Kidney (tissue), 14 donors: ENCODE measurements around the gene AGBL3. TPM values are rescaled to one million over a fixed set of nuclear protein-coding genes. Genes with fewer than 3 reads are reported as not detected.
"Not testable (repeated sequence)": the region's sequence is repeated elsewhere in the genome, so short reads cannot be mapped to it uniquely, and the experiment has no call there.

Source experiments
- DNase-seq, 5 donors: peaks; one replicate each; pipeline ENCODE4 v3.0.0-alpha.2; 2013 to 2020
- FAIRE-seq: peaks from 2 replicates; lab custom pipeline; 2012; peaks lifted over from hg19 to GRCh38; lab: Jason Lieb, UNC
- H3K27ac ChIP-seq, 2 donors: one replicate each; pipeline ENCODE4 v1.7.0; 2013; ENCODE audit warnings: low read depth in 2 of 2, low read length in 2 of 2, inconsistent platforms in 1 of 2
- H3K27me3 ChIP-seq: one replicate; pipeline ENCODE4 v1.7.1; 2013; ENCODE audit warnings: low read length, inconsistent platforms; ENCODE audit not compliant: control insufficient read depth, insufficient read depth
- H3K36me3 ChIP-seq, 3 donors: one replicate each; pipeline versions ENCODE4 v1.7.0 to v1.7.1; 2013; ENCODE audit warnings: low read length in 3 of 3, control low read depth in 1 of 3, inconsistent platforms in 1 of 3; ENCODE audit not compliant: insufficient read depth in 3 of 3, control insufficient read depth in 2 of 3
- H3K4me1 ChIP-seq, 3 donors: one replicate each; pipeline versions ENCODE4 v1.7.0 to v1.7.1; 2013; ENCODE audit warnings: low read length in 3 of 3, inconsistent platforms in 1 of 3, low read depth in 1 of 3; ENCODE audit not compliant: control insufficient read depth in 2 of 3, insufficient read depth in 2 of 3
- H3K4me3 ChIP-seq, 3 donors: one replicate each; pipeline versions ENCODE4 v1.7.0 to v1.8.1; 2013; ENCODE audit warnings: low read length in 3 of 3, control low read depth in 1 of 3, inconsistent platforms in 1 of 3
- H3K9ac ChIP-seq, 3 donors: one replicate each; pipeline versions ENCODE4 v1.7.0 to v1.7.1; 2013; ENCODE audit warnings: low read length in 3 of 3, control low read depth in 1 of 3, inconsistent platforms in 1 of 3
- H3K9me3 ChIP-seq, 3 donors: one replicate each; pipeline versions ENCODE4 v1.7.0 to v1.7.1; 2013; ENCODE audit warnings: low read length in 3 of 3, control low read depth in 1 of 3, inconsistent platforms in 1 of 3; ENCODE audit not compliant: control insufficient read depth in 2 of 3, insufficient read depth in 1 of 3
- CTCF ChIP-seq: IDR thresholded peaks from 3 replicates; pipeline ENCODE4 v1.5.1; 2012; ENCODE audit warnings: mild to moderate bottlenecking, moderate library complexity, borderline replicate concordance; ENCODE audit not compliant: insufficient read depth; ENCODE audit errors: extremely low read depth
- intact Hi-C: fragments of 100-400 bp; cut with DNase I; formaldehyde crosslinking; loops from one replicate; pipeline ENCODE4 v1.11.1; 2022
- polyA plus RNA-seq: library from polyadenylated mRNA; stranded (reverse); fragments of 350-450 nt; fragmentation: Illumina TruSeq; extraction: RNeasy Lipid Tissue Mini Kit (QIAGEN cat#74804); gene quantifications from one replicate; pipeline ENCODE4 v1.2.3, GENCODE V29; 2014; ENCODE audit warnings: low read depth, low replicate concordance; ENCODE audit not compliant: insufficient read depth
- total RNA-seq: library from RNA; stranded (reverse); fragmentation: NEBNext Ultra II Directional; extraction: Animal tissue kit (Norgen Biotek cat#: 25700); gene quantifications from one replicate; pipeline ENCODE4 v1.2.1, GENCODE V29; 2021
- donor health status: control.
- donor health status: control.
- donor health status: control.
- donor health status: control.
- donor health status: control.
- donor health status: DM: yes; HTN: yes; CAD: no.
- donor health status: Normal renal cell carcinoma (clear cell type).

Gene AGBL3
- total and polyA plus RNA-seq, 2 donors from 2014 or later = 2.1 to 7.6 TPM

GRCh38 chr7:135035252-135035651 is 48.9 kb downstream of the AGBL3 start:
- DNase-seq = no peak
- no peaks in the 10 kb centered on the region for H3K27me3 ChIP-seq
- H3K9me3 ChIP-seq = no peaks in the 10 kb centered on the region
- no peak for TF ChIP-seq CTCF
- FAIRE-seq = no peak
- no peak overlapping the region for H3K9ac ChIP-seq
- no peak overlapping the region for H3K4me3 ChIP-seq
- H3K27ac ChIP-seq = no peak overlapping the region
- no peaks in the 10 kb centered on the region for H3K4me1 ChIP-seq
- no peaks in the 10 kb centered on the region for H3K36me3 ChIP-seq
- intact Hi-C loops = no loop called here

DNA sequence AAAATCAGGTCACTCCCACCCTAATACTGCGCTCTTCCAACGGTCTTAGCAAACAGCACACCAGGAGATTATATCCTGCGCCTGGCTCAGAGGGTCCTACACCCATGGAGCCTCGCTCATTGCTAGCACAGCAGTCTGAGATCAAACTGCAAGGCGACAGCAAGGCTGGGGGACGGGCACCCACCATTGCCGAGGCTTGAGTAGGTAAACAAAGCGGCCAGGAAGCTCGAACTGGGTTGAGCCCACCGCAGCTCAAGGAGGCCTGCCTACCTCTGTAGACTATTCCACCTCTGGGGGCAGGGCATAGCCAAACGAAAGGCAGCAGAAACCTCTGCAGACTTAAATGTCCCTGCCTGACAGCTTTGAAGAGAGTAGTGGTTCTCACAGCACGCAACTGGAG is 80.7 kb downstream of the AGBL3 start:
- H3K4me1 ChIP-seq, H3K27ac ChIP-seq, DNase-seq, H3K9ac ChIP-seq, H3K4me3 ChIP-seq, FAIRE-seq, H3K36me3 ChIP-seq, H3K27me3 ChIP-seq, intact Hi-C loops, H3K9me3 ChIP-seq: not testable (repeated sequence)

DNA sequence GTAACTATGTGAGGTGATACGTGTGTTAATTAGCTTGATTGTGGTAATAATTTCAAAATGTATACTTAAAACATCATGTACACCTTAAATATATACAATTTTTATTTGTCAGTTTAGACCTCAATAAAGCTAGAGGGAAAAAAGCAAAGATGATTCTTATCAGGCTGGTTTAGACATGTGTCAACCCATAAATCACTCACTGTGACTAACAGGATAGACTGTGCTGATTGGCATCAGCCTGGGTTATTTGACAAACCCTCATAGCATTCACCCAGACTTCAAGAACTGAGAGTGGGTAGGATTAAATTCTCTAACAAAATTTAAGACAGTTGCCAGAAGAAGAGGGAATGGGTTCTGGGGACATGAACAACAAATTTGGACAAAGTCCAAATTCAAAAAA is 87.8 kb downstream of the AGBL3 start:
- no peak overlapping the region for H3K27ac ChIP-seq
- DNase-seq (no peak), FAIRE-seq (no peak)
- no peaks in the 10 kb centered on the region for H3K27me3 ChIP-seq
- intact Hi-C loops = no loop called here
- H3K9ac ChIP-seq = no peak overlapping the region
- no peak for TF ChIP-seq CTCF
- no peaks in the 10 kb centered on the region for H3K36me3 ChIP-seq
- H3K4me1 ChIP-seq = no peaks in the 10 kb centered on the region
- H3K9me3 ChIP-seq = no peaks in the 10 kb centered on the region
- no peak overlapping the region for H3K4me3 ChIP-seq

- TF ChIP-seq CTCF = no peak
- Histone ChIP-seq H3K9ac (no peak overlapping the region), H3K27me3 (no peaks in the 10 kb centered on the region), H3K36me3 (no peaks in the 10 kb centered on the region), H3K4me3 (no peak overlapping the region), H3K4me1 (no peaks in the 10 kb centered on the region), H3K9me3 (no peaks in the 10 kb centered on the region), H3K27ac (no peak overlapping the region)
- intact Hi-C loops = no loop called here
- no peak for DNase-seq
- no peak for FAIRE-seq
Measured at GRCh38 chr7:135074531-135074930, 88.2 kb downstream of the AGBL3 start.
